Activated effector memory CD4-positive, alpha-beta T cell treated with anti-CD3 and anti-CD28 coated beads, Interleukin-2, amount 50 U/mL, for 16 hours (primary cell): ENCODE results near the gene GPR17.
A peak's percentile ranks its signal among the peaks of the same experiment; 100 is the strongest.

Source experiments
- DNase-seq: peaks from one replicate; pipeline ENCODE4 v3.0.0-alpha.2; 2020

Gene GPR17

DNA sequence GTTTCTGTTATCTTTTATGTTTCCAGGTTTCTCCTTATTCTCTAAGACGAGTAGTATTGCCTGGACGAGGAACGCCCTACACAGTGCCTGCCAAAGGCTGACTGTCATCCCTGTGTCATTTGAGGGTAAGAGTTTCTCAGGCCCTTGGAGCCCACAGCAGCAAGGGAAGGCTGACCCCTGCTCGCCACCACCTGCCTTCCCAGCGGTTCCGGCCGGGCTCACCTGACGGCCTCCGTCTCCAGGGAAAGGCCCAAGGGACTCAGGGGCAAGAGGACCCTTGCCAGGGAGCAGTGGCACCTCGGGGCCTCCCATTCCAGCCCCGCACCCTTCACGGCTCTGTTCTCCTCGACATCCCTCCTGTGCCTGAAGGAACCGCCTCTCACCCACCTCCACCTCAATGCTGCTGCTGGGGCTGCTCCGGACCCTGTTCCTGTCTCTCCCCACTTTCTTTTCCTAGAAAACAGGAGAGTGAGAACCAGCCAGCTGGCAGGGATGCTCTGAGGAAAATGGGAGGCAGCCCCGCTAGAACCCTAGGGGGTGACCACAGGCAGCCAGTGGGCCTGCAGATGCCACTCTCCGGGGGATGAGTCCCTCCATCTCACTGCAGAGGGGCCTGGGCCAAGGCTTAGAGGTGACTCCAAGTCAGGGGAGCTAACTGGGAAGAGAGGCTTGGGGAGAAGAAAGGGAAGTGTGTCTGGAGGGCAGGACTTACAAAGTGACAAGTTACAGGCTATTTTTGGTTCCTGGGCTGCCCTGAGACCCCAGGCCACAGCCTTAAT is 27.5 kb downstream of the GPR17 start:
- peak; percentile 54 for DNase-seq

- peak; percentile 69 for DNase-seq
Measured at GRCh38 chr2:127674241-127675209, 28.6 kb downstream of the GPR17 start.

DNA sequence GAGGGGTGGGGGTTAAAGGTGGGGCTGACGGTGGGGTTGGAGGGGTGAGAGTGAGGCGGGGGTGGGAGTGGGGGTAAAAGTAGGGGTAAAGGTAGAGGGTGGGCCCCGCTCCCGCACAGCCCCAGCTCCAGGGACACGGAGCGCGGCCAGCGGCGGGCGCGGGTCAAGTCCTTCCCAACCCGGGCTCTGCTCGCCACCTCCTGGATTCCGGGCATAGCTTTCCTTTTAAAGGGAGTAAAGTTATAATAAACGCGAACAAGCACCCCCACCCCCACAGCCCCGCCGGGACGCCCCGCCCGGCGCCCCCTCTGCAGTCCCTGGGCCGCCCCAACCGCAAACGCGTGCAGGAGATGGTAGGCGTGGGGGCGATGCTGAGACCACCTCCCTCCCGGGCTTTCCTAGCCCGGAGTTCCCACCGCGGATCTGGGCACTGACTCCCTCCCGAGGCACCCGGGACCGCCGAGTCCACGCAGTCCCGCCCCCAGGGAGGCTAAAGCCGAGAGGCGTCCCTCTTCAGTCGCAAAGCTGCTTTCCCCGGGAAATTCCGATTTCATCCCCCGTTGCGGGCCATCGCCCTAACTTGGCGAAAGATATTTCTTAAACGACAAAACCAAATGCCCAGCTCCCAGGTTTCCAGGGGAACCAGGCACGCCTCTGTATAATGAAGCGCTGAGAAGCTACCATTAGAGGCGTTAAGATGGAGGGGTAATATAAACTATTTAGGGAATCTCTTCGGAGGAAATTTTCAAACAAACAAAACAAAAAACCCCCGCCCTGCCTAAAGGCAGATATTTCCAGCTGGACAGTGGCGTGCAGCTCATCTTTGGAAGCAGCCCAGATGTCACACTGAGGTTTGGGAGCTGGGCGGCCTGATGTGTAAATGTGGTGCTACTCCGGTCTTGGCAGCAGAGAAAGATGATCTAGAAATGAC is 29.6 kb downstream of the GPR17 start, which contains the start of gene LIMS2:
Gene LIMS2, minus strand, starts transcription at position 200 of the 931 bp plus-strand sequence. CDS start 506 bp downstream, outside the sequence.
- peak; percentile 52 for DNase-seq

DNA sequence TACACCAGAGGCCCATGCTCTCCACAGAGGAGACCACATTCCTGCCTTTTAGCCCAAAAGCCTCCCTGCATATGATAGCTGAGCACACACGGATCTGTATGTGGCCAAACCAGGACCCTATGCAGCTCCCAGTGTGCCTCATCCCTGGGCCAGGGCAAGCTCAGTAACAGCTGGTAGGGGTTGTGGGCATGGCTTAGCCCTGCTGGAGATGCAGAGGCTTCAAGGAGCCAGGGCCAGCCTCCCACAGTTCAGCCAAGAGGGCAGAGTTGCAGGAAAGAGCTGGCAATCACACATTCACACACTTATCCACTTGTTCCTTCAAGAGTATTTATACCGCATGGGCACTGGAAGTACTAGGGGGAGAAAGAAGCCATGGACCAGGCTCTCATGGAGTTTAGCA is 31.0 kb downstream of the GPR17 start:
- peak; percentile 17 for DNase-seq

- DNase-seq = peak; percentile 39
Measured at GRCh38 chr2:127678531-127678930, 32.6 kb downstream of the GPR17 start.

DNA sequence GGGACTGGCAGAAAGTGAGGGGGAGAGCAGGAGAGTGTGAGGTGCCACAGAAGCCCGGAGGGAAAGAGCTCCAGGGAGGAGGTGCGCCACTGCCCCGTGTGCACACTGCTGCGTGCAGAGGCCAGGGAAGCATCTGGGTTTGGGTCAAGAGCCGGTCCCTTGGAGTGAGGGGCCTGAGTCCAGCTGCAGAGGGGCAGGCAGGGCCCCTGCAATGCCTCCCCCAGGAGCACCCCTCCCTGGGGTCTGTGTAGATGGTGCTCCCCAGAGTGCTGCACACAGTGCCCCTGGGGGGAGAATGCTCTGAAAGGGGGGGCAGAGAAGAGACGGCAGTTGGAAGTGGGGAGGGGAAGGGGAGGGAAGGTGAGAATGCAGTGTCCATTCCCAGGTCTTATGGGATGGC is 33.0 kb downstream of the GPR17 start:
- DNase-seq = no peak

- no peak for DNase-seq
Measured at GRCh38 chr2:127679680-127680361, 33.9 kb downstream of the GPR17 start.

GRCh38 chr2:127680706-127681287 is 34.8 kb downstream of the GPR17 start:
- DNase-seq = no peak

- DNase-seq = no peak
Measured at GRCh38 chr2:127681288-127681804, 35.4 kb downstream of the GPR17 start.

- no peak for DNase-seq
Measured at GRCh38 chr2:127681976-127682857, 36.3 kb downstream of the GPR17 start.

- no peak for DNase-seq
Measured at GRCh38 chr2:127683056-127683455, 37.1 kb downstream of the GPR17 start.

- no peak for DNase-seq
Measured at GRCh38 chr2:127683757-127684156, 37.8 kb downstream of the GPR17 start.

DNA sequence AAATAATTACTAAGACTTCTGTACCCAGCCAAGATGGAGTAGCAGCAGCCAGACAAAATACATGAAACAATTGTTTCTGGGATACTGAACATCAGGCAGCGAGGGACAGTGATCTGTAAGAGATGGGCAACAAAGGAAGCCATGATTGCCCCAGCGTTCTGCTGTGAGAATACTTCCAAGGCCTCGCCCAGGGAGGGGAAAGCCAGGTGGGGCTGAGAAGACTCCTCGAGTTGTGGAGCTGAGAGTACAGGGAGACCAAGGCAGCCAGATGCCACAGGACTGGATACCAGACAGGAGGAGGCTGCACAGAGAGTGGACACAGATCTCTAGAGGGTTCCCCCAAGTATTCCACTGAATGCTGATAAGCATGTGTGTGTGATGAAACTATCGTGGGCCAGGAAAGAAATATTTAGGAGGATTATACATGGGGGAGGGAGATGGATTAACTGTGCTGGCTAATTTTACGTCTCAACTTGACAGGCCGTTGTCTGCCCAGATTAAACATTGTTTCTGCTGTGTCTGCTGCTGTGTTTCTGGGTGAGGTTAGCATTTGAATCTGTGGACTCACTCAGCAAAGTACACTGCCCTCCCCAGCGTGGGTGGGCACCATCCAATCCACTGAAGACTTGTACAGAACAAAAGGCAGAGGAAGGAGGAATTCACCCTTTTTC is 39.6 kb downstream of the GPR17 start:
- no peak for DNase-seq

GRCh38 chr2:127688405-127688804 is 42.5 kb downstream of the GPR17 start:
- no peak for DNase-seq

- no peak for DNase-seq
Measured at GRCh38 chr2:127690696-127691095, 44.7 kb downstream of the GPR17 start.

DNA sequence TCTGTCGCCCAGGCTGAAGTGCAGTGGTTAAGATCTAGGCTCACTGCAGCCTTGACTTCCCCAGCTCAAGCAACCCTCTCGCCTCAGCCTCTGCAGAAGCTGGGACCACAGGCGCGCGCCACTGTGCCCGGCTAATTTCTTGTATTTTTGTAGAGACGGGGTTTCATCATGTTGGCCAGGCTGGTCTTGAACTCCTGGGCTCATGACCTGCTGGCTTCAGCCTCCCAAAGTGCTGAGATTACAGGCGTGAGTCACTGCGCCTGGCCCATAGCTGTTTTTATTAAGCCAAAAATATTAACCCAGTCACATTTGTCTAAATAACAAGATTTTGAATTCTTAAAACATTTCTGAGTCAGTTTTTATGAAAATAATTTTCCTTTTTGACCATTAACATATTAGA is 49.0 kb downstream of the GPR17 start:
- DNase-seq = no peak

DNA sequence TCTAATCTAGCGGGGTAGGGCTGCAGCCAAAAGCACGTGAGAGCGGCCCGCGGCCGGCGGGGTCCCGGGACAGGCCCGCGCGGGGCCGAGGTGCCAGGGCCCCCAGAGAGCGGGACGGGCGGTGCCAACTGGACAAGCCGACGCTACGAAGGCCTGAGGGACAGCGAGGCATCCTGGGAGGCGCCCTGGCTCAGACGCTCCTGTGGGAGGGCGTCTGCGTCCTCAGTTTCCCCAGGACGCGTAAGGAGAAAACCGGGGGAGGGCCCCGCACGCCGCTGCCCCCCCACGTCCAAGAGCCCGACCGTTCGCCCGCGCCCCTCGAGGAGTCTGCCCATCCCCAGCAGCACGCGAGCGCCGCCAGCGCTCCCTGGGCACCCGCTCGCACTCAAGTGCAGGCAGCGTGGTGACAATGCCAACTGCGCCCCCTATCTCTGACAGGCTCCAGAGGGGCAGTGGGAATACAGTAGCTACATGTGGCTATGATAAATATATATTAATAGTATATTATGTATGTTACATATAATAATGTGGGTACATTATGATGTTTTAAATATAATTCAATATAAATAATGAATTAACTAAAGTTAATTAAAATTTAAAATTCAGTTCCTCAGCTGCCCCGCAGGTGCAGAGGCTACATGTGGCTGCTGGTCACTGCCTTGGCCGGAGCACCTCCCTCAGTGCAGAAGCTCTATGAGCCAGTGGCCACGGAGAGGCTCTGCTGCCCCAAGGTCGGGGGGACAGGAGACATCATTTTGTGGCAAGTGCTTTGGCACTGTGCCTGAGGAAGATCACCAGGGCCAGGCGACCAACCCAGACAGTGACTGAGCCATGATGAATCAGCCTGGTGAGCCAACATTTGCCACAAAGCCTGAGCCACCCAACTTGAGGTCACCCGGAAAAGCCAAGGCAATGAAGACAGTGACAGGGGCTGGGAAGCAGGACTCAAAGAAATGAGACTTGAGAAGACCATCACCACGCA is 49.8 kb downstream of the GPR17 start:
- DNase-seq = peak; percentile 83

GRCh38 chr2:127697482-127698180 is 51.7 kb downstream of the GPR17 start:
- no peak for DNase-seq
